Endothelial cell of umbilical vein (primary cell): ENCODE data around the gene KCNN3. TPM values are rescaled to one million over a fixed set of nuclear protein-coding genes. Genes with fewer than 3 reads are reported as not detected.

Experiments used
- BruUV-seq: library from RNA; stranded (reverse); fragments of 400-500 nt; replicated peaks from 2 replicates; lab custom pipeline; 2021; lab: Mats Ljungman, UMichigan
- CTCF ChIA-PET: fragments of 300-600, 350-600 bp; sonication (Branson Sonifier 250); formaldehyde crosslinking; loops from one replicate; lab custom pipeline; 2021; ENCODE audit warnings: antibody characterized with exemption, inconsistent platforms; lab: Charles Lee
- POLR2A ChIA-PET: fragments of 300-600, 350-600 bp; sonication (Branson Sonifier 250); formaldehyde crosslinking; loops from one replicate; lab custom pipeline; 2021; ENCODE audit warnings: antibody characterized with exemption, inconsistent platforms; lab: Charles Lee
- DNase-seq: peaks from one replicate; pipeline ENCODE4 v3.0.0-alpha.2; 2011; ENCODE audit warnings: low read depth, low spot score
- FAIRE-seq: peaks from 2 replicates; lab custom pipeline; 2011; peaks lifted over from hg19 to GRCh38; lab: Jason Lieb, UNC
- H2AFZ ChIP-seq: 2 replicates; pipeline ENCODE4 v1.6.0; 2012; ENCODE audit warnings: low read depth, low read length, control low read depth, inconsistent platforms
- H3K27ac ChIP-seq: 2 replicates; pipeline ENCODE4 v1.5.1; 2011; ENCODE audit warnings: low read depth, mild to moderate bottlenecking, control low read depth, low read length, moderate library complexity; ENCODE audit not compliant: insufficient read depth
- H3K27me3 ChIP-seq, 2 experiments: 2 replicates each; pipeline versions ENCODE4 v1.6.0 to v1.6.1; 2011; ENCODE audit warnings: low read length in 2 of 2, mixed read lengths in 1 of 2; ENCODE audit not compliant: control insufficient read depth in 2 of 2, insufficient read depth in 2 of 2
- H3K36me3 ChIP-seq, 2 experiments: 2 replicates in 1 of 2; 3 replicates in 1 of 2; pipeline ENCODE4 v1.5.1; 2011; ENCODE audit warnings: low read length in 2 of 2, mild to moderate bottlenecking in 1 of 2, moderate library complexity in 1 of 2; ENCODE audit not compliant: control insufficient read depth in 2 of 2, insufficient read depth in 2 of 2; ENCODE audit errors: extremely low read depth in 1 of 2
- H3K4me1 ChIP-seq: 3 replicates; pipeline ENCODE4 v1.5.1; 2011; ENCODE audit warnings: mild to moderate bottlenecking, low read length; ENCODE audit not compliant: control insufficient read depth, insufficient read depth; ENCODE audit errors: extremely low read depth
- H3K4me2 ChIP-seq: 2 replicates; pipeline ENCODE4 v1.6.1; 2011; ENCODE audit warnings: low read length, control low read depth, mixed read lengths; ENCODE audit not compliant: insufficient read depth
- H3K4me3 ChIP-seq, 3 experiments: fragments of 200-600 bp in 1 of 3; sonication (generic), shearing (Covaris generic) in 1 of 3; replicated peaks in 1 of 3; 2 replicates each; pipeline ENCODE4 v1.5.1; 2011 to 2016; ENCODE audit warnings: control low read depth in 3 of 3, low read length in 3 of 3, mild to moderate bottlenecking in 2 of 3, inconsistent platforms in 1 of 3, low read depth in 1 of 3, moderate library complexity in 1 of 3; ENCODE audit not compliant: insufficient read depth in 1 of 3
- H3K79me2 ChIP-seq: 2 replicates; pipeline ENCODE4 v1.6.0; 2012; ENCODE audit warnings: low read length, inconsistent platforms; ENCODE audit not compliant: control insufficient read depth, insufficient read depth
- H3K9ac ChIP-seq: replicated peaks from 2 replicates; pipeline ENCODE3; 2011; ENCODE audit warnings: low read length, control low read depth; ENCODE audit not compliant: insufficient read depth; ENCODE audit errors: extremely low read depth
- H3K9me1 ChIP-seq: replicated peaks from 3 replicates; pipeline ENCODE4 v1.6.0; 2011; ENCODE audit warnings: mild to moderate bottlenecking, low read length; ENCODE audit not compliant: control insufficient read depth, insufficient read depth; ENCODE audit errors: extremely low read depth
- H3K9me3 ChIP-seq: replicated peaks from 2 replicates; pipeline ENCODE4 v1.5.1; 2012; ENCODE audit warnings: low read length, inconsistent platforms; ENCODE audit not compliant: control insufficient read depth, insufficient read depth
- H4K20me1 ChIP-seq: replicated peaks from 2 replicates; pipeline ENCODE3; 2011; ENCODE audit warnings: mild to moderate bottlenecking, low read length; ENCODE audit not compliant: control insufficient read depth, insufficient read depth; ENCODE audit errors: extremely low read depth
- CTCF ChIP-seq, 2 donors: IDR thresholded peaks; 1 replicate in 1 of 2; 2 replicates in 1 of 2; pipeline ENCODE4 v1.5.1; 2011; ENCODE audit warnings: low read length in 2 of 2, mild to moderate bottlenecking in 2 of 2, moderate library complexity in 2 of 2, control low read depth in 1 of 2, inconsistent platforms in 1 of 2, low read depth in 1 of 2; ENCODE audit not compliant: insufficient read depth in 1 of 2; ENCODE audit errors: extremely low read depth in 1 of 2
- EZH2 ChIP-seq: IDR thresholded peaks from 2 replicates; pipeline ENCODE4 v1.6.1; 2012; ENCODE audit warnings: borderline replicate concordance, low read depth, mild to moderate bottlenecking, moderate library complexity, low read length, inconsistent platforms; ENCODE audit not compliant: severe bottlenecking
- FOS ChIP-seq: IDR thresholded peaks from 2 replicates; pipeline ENCODE4 v1.6.1; 2011; ENCODE audit warnings: mild to moderate bottlenecking, low read length, moderate library complexity, borderline replicate concordance; ENCODE audit not compliant: insufficient read depth
- GATA2 ChIP-seq: IDR thresholded peaks from 2 replicates; pipeline ENCODE4 v1.7.0; 2011; ENCODE audit warnings: low read depth, mild to moderate bottlenecking, moderate library complexity, mixed read lengths, low read length; ENCODE audit not compliant: insufficient read length, insufficient read depth
- JUN ChIP-seq: IDR thresholded peaks from 2 replicates; pipeline ENCODE4 v1.6.1; 2011; ENCODE audit warnings: borderline replicate concordance, low read depth; ENCODE audit not compliant: insufficient read length, insufficient read depth
- MAX ChIP-seq: IDR thresholded peaks from 2 replicates; pipeline ENCODE4 v1.6.1; 2011; ENCODE audit not compliant: insufficient read depth, insufficient read length
- MYC ChIP-seq: IDR thresholded peaks from one replicate; pipeline ENCODE4 v1.6.1; 2011; ENCODE audit warnings: mild to moderate bottlenecking, low read depth, low read length
- POLR2A ChIP-seq: IDR thresholded peaks from 2 replicates; pipeline ENCODE4 v1.6.1; 2012; ENCODE audit warnings: low read depth, mild to moderate bottlenecking, control low read depth, low read length
- POLR2AphosphoS5 ChIP-seq: IDR thresholded peaks from 2 replicates; pipeline ENCODE4 v1.6.1; 2012; ENCODE audit warnings: low read depth, mild to moderate bottlenecking, control low read depth, low read length, moderate library complexity; ENCODE audit not compliant: insufficient read depth
- dilution Hi-C: fragments of 300-500 bp; cut with MboI; formaldehyde crosslinking; loops from one replicate; pipeline ENCODE4 v1.15.0; 2019; ENCODE audit warnings: low sequenced_read_pairs; ENCODE audit not compliant: extremely low pct_ligation_motif_present
- intact Hi-C: fragments of 100-400 bp; cut with micrococcal nuclease; formaldehyde crosslinking; loops from one replicate; pipeline ENCODE4 v1.10.0; 2022
- polyA plus RNA-seq, 4 experiments: library from polyadenylated mRNA; depleted of rRNA in 3 of 4; stranded (reverse) in 3 of 4; unstranded in 1 of 4; fragments of >200 nt; gene quantifications; 2 replicates each; pipeline versions ENCODE4 v1.2.1 to v1.2.3, GENCODE V29; 2011 to 2012; ENCODE audit warnings: missing spikeins in 1 of 4
- total RNA-seq: library from RNA; stranded (reverse); gene quantifications from 2 replicates; pipeline ENCODE4 v1.2.3, GENCODE V29; 2021

The KCNN3 gene
- total and polyA plus RNA-seq, 2 donors (not counting 3 experiments of a cell fraction or from before 2014, with no cell fraction given) = 0.91 to 1.1 TPM

GRCh38 chr1:154856544-154856943 lies 13.5 kb downstream of the KCNN3 start:
- POLR2A ChIA-PET = no interaction called here
- FAIRE-seq = no peak
- no TSS peak for BruUV-seq
- no peaks in the 10 kb centered on the region for H3K4me1 ChIP-seq
- no peaks in the 10 kb centered on the region for H3K27me3 ChIP-seq
- H2AFZ ChIP-seq = no peak overlapping the region
- dilution Hi-C loops = no loop called here
- no peak for TF ChIP-seq POLR2A
- TF ChIP-seq POLR2AphosphoS5 = no peak
- TF ChIP-seq MAX = no peak
- CTCF ChIA-PET = interaction anchor here (1.0 to 1.5 kb wide), 3 partner anchors 22 to 117 kb away, joined by 3 to 4 read pairs (median 3); no protein-coding TSS in a partner anchor
- H3K9me3 ChIP-seq = no peaks in the 10 kb centered on the region
- no peak overlapping the region for H3K9ac ChIP-seq
- no peak overlapping the region for H3K27ac ChIP-seq
- H3K9me1 ChIP-seq = no peaks in the 10 kb centered on the region
- no peak overlapping the region for H3K4me3 ChIP-seq
- H3K36me3 ChIP-seq = no peaks in the 10 kb centered on the region
- H3K4me2 ChIP-seq = no peak overlapping the region
- intact Hi-C loops = no loop called here
- DNase-seq = no peak
- H3K79me2 ChIP-seq = no peaks in the 10 kb centered on the region
- no peaks in the 10 kb centered on the region for H4K20me1 ChIP-seq

GRCh38 chr1:154856049-154856448 lies 14.0 kb downstream of the KCNN3 start:
- intact Hi-C loops (no loop called here), dilution Hi-C loops (no loop called here)
- no peak for FAIRE-seq
- Histone ChIP-seq H3K9me1 (no peaks in the 10 kb centered on the region), H3K79me2 (no peaks in the 10 kb centered on the region), H3K4me2 (no peak overlapping the region), H3K27me3 (no peaks in the 10 kb centered on the region), H3K4me1 (no peaks in the 10 kb centered on the region), H2AFZ (no peak overlapping the region), H4K20me1 (no peaks in the 10 kb centered on the region), H3K27ac (no peak overlapping the region), H3K36me3 (no peaks in the 10 kb centered on the region), H3K9me3 (no peaks in the 10 kb centered on the region), H3K9ac (no peak overlapping the region), H3K4me3 (no peak overlapping the region)
- no peak for DNase-seq
- TF ChIP-seq POLR2A (no peak), JUN (no peak), CTCF (IDR thresholded peaks at IDR 0.05; ENCODE audit: extremely low read depth in 1 of 2, insufficient read depth in 1 of 2, low read depth in 1 of 2, low read length in 2 of 2) (no peak), EZH2 (no peak), MYC (no peak), POLR2AphosphoS5 (no peak), FOS (no peak), MAX (no peak), GATA2 (no peak)
- ChIA-PET POLR2A (no interaction called here), CTCF (interaction anchor here (0.8 kb wide), 1 partner anchor 11 kb away, joined by 3 read pairs; no protein-coding TSS in a partner anchor)
- no TSS peak for BruUV-seq
